CD4-positive, alpha-beta T cell treated with Interleukin-6 for 4 hours (primary cell): ENCODE measurements around the gene ITPKC.
"Not testable (repeated sequence)": the region's sequence is repeated elsewhere in the genome, so short reads cannot be mapped to it uniquely, and the experiment has no call there.

ENCODE experiments used
- DNase-seq: peaks from one replicate; pipeline ENCODE4 v3.0.0-alpha.2; 2020; ENCODE audit warnings: mixed read lengths

Gene ITPKC

DNA sequence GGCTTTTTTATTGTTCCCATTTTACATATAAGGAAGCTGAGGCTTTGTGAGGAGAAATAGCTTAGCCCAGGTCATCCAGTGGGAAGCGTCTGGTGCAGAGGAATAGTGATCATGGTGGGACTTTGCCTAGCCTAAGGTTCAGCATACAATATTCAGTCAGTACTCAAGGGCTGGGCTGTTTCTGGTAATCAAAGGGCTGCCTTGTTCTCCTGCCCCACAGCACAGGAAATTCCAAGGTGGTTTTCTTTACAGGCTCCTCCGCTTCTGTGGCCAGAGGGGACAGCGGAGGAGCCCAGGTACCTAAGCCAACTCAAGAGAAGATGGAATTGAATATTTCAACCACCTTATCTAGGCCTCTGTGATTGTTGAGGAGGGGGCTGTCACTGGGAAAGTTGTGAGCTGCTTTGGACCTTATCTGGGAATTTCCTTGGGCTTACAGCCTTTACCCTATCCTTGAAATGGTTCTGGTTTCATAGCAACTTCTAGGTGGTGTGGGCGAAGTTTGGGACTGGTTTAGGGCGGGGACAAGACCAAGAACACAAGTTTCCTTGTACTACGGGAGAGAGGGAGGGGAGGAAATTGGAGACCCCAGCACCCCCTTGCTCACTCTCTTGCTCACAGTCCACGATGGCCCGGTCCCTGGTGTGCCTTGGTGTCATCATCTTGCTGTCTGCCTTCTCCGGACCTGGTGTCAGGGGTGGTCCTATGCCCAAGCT is 58.2 kb downstream of the ITPKC start, which contains the start of gene MIA:
Gene MIA (plus strand): TSS at position 606 of the 716 bp plus-strand sequence. CDS start 22 bp downstream, at position 628.
- no peak for DNase-seq

DNA sequence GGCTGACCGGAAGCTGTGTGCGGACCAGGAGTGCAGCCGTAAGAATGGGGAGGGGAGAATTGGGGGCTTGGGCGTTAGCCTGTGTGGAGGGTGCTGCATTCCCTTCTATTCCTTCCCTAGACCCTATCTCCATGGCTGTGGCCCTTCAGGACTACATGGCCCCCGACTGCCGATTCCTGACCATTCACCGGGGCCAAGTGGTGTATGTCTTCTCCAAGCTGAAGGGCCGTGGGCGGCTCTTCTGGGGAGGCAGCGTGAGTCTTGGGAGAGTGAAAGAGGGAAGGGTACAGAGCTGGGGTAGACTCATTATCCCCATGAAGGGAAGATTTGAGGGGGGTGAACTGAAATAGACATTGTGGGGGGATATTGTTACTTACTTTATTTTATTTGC is 58.7 kb downstream of the ITPKC start:
- DNase-seq, result no peak

DNA sequence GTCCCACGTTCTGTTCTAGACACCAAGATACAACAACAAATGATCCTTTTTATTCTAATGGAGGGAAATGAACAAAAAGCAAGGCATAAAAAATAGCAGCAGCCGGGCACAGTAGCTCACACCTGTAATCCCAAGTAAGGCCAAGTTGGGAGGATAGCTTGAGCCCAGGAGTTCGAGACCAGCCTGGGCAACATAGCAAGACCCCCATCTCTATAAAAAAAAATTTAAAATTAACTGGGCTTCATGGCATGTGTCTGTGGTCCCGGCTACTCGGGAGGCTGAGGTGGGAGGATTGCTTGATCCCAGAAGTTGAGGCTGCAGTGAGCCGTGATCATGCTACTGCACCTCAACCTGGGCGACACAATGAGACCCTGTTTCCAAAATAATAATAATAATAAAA is 59.5 kb downstream of the ITPKC start:
- DNase-seq, result no peak

- peak; percentile 91 for DNase-seq
Observed at GRCh38 chr19:40776932-40777644, 60.2 kb downstream of the ITPKC start.

- no peak for DNase-seq
Observed at GRCh38 chr19:40777645-40777936, 60.7 kb downstream of the ITPKC start.

- DNase-seq, result peak; percentile 100
Observed at GRCh38 chr19:40777937-40778705, 61.2 kb downstream of the ITPKC start, which contains the start of gene RAB4B. RAB4B (plus strand) TSS chr19:40778247; CDS start chr19:40778376, 129 bp downstream.

DNA sequence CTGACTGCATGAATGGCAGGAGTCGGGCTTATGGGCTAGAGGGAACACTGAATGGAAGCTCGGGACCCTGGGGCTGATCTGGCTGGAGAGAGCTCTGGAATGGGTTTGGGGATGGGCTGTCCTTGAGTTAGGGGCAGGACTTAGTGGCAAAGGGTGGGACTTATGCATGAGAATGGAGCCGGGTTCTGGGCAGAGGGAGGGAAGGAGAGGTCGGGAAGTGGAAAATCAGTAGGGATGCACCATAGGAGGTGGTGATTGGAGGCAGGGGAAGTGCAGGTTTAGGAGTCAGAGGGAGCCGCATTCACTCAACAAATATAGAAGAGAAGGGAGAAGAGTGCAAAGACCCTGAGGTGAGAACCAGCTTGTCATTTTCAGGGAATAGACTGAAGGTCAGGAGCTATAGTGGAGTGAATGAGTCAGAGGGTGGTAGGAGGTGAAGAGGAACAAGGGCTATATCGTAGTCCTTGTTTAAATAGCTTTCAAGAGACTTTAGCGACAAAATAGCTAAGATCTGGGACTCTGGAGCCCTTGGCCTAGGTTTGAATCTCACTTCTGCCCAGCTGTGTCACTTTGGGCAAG is 61.9 kb downstream of the ITPKC start:
- no peak for DNase-seq

- DNase-seq, result no peak
Observed at GRCh38 chr19:40780582-40780981, 63.7 kb downstream of the ITPKC start.

GRCh38 chr19:40781140-40781539 is 64.2 kb downstream of the ITPKC start:
- DNase-seq, result no peak

- no peak for DNase-seq
Observed at GRCh38 chr19:40783711-40784110, 66.8 kb downstream of the ITPKC start.

GRCh38 chr19:40784146-40784545 is 67.2 kb downstream of the ITPKC start:
- not testable (repeated sequence) for DNase-seq

DNA sequence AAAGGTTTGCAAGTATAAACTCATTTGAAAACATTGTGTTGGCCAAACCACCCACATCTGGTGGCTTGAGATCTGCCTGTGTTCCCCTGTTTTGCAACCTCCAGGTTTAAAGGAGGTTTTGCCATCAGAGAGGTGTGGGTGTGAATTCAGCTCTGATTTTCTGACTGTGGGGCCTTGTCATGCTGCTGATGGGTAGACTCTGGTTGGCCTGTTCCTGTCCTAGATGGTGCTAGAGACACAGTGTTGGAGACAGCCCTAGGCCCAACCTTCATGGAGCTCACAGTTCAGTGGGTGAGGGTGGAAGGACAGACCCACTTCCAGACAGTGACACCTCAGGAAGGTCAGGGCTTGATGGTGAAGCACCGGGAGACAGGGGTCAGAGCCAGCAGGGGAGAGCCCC is 68.6 kb downstream of the ITPKC start:
- no peak for DNase-seq

GRCh38 chr19:40786060-40787037 is 69.4 kb downstream of the ITPKC start:
- no peak for DNase-seq
